SK-N-SH (cell line): ENCODE data around the gene CENPV. TPM values are rescaled to one million over a fixed set of nuclear protein-coding genes. Genes with fewer than 3 reads are reported as not detected.

Experiments used
- CTCF ChIA-PET: fragments of 300-600, 350-600 bp; formaldehyde crosslinking; extraction: SDS; loops from one replicate; lab custom pipeline; 2021; lab: Yijun Ruan, JAX
- POLR2A ChIA-PET: fragments of 350-600 bp; sonication (Branson Sonifier 250); formaldehyde crosslinking; extraction: SDS; loops from one replicate; lab custom pipeline; 2020; ENCODE audit warnings: antibody characterized with exemption, inconsistent platforms; lab: Yijun Ruan, JAX
- DNase-seq: peaks from one replicate; pipeline ENCODE4 v3.0.0; 2012
- H2AFZ ChIP-seq: fragments of 200-600 bp; sonication (generic); 2 replicates; pipeline ENCODE4 v1.8.1; 2016; ENCODE audit warnings: antibody characterized with exemption, mild to moderate bottlenecking, low read depth
- H3F3A ChIP-seq: fragments of 200-600 bp; sonication (generic); replicated peaks from 2 replicates; pipeline ENCODE3; 2016; ENCODE audit warnings: antibody characterized with exemption, mild to moderate bottlenecking; ENCODE audit not compliant: insufficient read depth
- H3K27ac ChIP-seq, 2 experiments: fragments of 200-500 bp in 1 of 2; fragments of 200-600 bp in 1 of 2; sonication (Bioruptor generic) in 1 of 2; sonication (generic), shearing (Covaris generic) in 1 of 2; 2 replicates each; pipeline versions ENCODE4 v1.5.1 to v1.6.1; 2014 to 2016; ENCODE audit warnings: low read depth in 2 of 2, inconsistent platforms in 1 of 2, low read length in 1 of 2, mild to moderate bottlenecking in 1 of 2, mixed read lengths in 1 of 2
- H3K27me3 ChIP-seq: fragments of 200-600 bp; sonication (generic), shearing (Covaris generic); 2 replicates; pipeline ENCODE4 v1.6.1; 2016; ENCODE audit warnings: mixed run types; ENCODE audit not compliant: insufficient read depth
- H3K36me3 ChIP-seq, 2 experiments: fragments of 200-500 bp in 1 of 2; fragments of 200-600 bp in 1 of 2; sonication (Bioruptor generic) in 1 of 2; sonication (generic) in 1 of 2; replicated peaks in 1 of 2; 2 replicates each; pipeline versions ENCODE3 to v1.5.1; 2014 to 2016; ENCODE audit warnings: low read length in 1 of 2, mild to moderate bottlenecking in 1 of 2; ENCODE audit not compliant: insufficient read depth in 2 of 2, control insufficient read depth in 1 of 2
- H3K4me1 ChIP-seq, 2 experiments: fragments of 200-500 bp in 1 of 2; fragments of 200-600 bp in 1 of 2; sonication (Bioruptor generic) in 1 of 2; sonication (generic), shearing (Covaris generic) in 1 of 2; 2 replicates each; pipeline versions ENCODE4 v1.5.1 to v1.6.1; 2014 to 2016; ENCODE audit warnings: low read depth in 1 of 2, low read length in 1 of 2, mixed run types in 1 of 2; ENCODE audit not compliant: insufficient read depth in 2 of 2, control insufficient read depth in 1 of 2
- H3K4me2 ChIP-seq: fragments of 200-600 bp; sonication (generic), shearing (Covaris generic); 2 replicates; pipeline ENCODE4 v1.6.1; 2017; ENCODE audit warnings: mixed run types
- H3K4me3 ChIP-seq, 2 experiments: fragments of 200-500 bp in 1 of 2; fragments of 200-600 bp in 1 of 2; sonication (Bioruptor generic) in 1 of 2; sonication (generic), shearing (Covaris generic) in 1 of 2; 2 replicates each; pipeline versions ENCODE4 v1.5.1 to v1.8.1; 2014 to 2016; ENCODE audit warnings: low read depth in 2 of 2, inconsistent platforms in 1 of 2, low read length in 1 of 2, mild to moderate bottlenecking in 1 of 2, mixed read lengths in 1 of 2, moderate library complexity in 1 of 2
- H3K79me2 ChIP-seq: fragments of 200-600 bp; sonication (generic); 2 replicates; pipeline ENCODE4 v1.8.1; 2017; ENCODE audit warnings: mild to moderate bottlenecking; ENCODE audit not compliant: insufficient read depth
- H3K9ac ChIP-seq: fragments of 200-600 bp; sonication (generic); 2 replicates; pipeline ENCODE4 v1.6.1; 2017; ENCODE audit warnings: mixed run types
- H3K9me2 ChIP-seq: fragments of 200-600 bp; sonication (generic); 2 replicates; pipeline ENCODE4 v1.6.1; 2017; ENCODE audit warnings: mixed run types
- H3K9me3 ChIP-seq: fragments of 200-600 bp; sonication (generic); 2 replicates; pipeline ENCODE4 v1.6.1; 2017; ENCODE audit warnings: mixed run types, mild to moderate bottlenecking, moderate library complexity
- H4K20me1 ChIP-seq: fragments of 200-600 bp; sonication (generic); 2 replicates; pipeline ENCODE4 v1.6.1; 2017; ENCODE audit warnings: mild to moderate bottlenecking, mixed run types; ENCODE audit not compliant: insufficient read depth
- ELF1 ChIP-seq: IDR thresholded peaks from 2 replicates; pipeline ENCODE4 v1.4.0; 2012
- FOSL2 ChIP-seq: IDR thresholded peaks from 2 replicates; pipeline ENCODE4 v1.4.0; 2012; ENCODE audit warnings: low read depth, mild to moderate bottlenecking, moderate library complexity, borderline replicate concordance
- FOXM1 ChIP-seq: IDR thresholded peaks from 2 replicates; pipeline ENCODE4 v1.4.0; 2012; ENCODE audit warnings: low read depth, mild to moderate bottlenecking
- GABPA ChIP-seq: IDR thresholded peaks from 2 replicates; pipeline ENCODE4 v1.4.0; 2012; ENCODE audit warnings: low read depth, mild to moderate bottlenecking
- IRF3 ChIP-seq: fragments of 150-350 bp; IDR thresholded peaks from 2 replicates; pipeline ENCODE4 v1.6.1; 2016; ENCODE audit warnings: mild to moderate bottlenecking, low read depth, low read length
- MEF2A ChIP-seq: IDR thresholded peaks from 2 replicates; pipeline ENCODE4 v1.4.0; 2012; ENCODE audit warnings: low read depth, borderline replicate concordance
- MXI1 ChIP-seq: IDR thresholded peaks from 2 replicates; pipeline ENCODE4 v1.6.1; 2012; ENCODE audit warnings: mild to moderate bottlenecking, low read depth, low read length, improper control_type of control experiment
- NRF1 ChIP-seq: IDR thresholded peaks from 2 replicates; pipeline ENCODE4 v1.6.1; 2012; ENCODE audit warnings: low read depth, mild to moderate bottlenecking, low read length
- RAD21 ChIP-seq: IDR thresholded peaks from 2 replicates; pipeline ENCODE4 v1.6.1; 2012; ENCODE audit warnings: mild to moderate bottlenecking, low read length
- RFX5 ChIP-seq: IDR thresholded peaks from 2 replicates; pipeline ENCODE4 v1.6.1; 2012; ENCODE audit warnings: mild to moderate bottlenecking, improper control_type of control experiment, low read length
- RXRA ChIP-seq: IDR thresholded peaks from 2 replicates; pipeline ENCODE4 v1.4.0; 2012; ENCODE audit warnings: low read depth, mild to moderate bottlenecking, borderline replicate concordance
- TCF12 ChIP-seq: IDR thresholded peaks from 2 replicates; pipeline ENCODE4 v1.4.0; 2012
- USF1 ChIP-seq: IDR thresholded peaks from 2 replicates; pipeline ENCODE4 v1.4.0; 2012; ENCODE audit warnings: low read depth, borderline replicate concordance
- YY1 ChIP-seq: IDR thresholded peaks from 2 replicates; pipeline ENCODE4 v1.4.0; 2012; ENCODE audit warnings: low read depth, mild to moderate bottlenecking
- WGBS: methylation state at CpG from one replicate; pipeline ENCODE4 v1.1.6; 2017; ENCODE audit warnings: low lambda C conversion rate; 5-methylcytosine and 5-hydroxymethylcytosine counted together
- polyA plus RNA-seq, 3 experiments: library from polyadenylated mRNA; depleted of rRNA; stranded (reverse); fragments of >200 nt; gene quantifications; 2 replicates each; pipeline ENCODE4 v1.2.3, GENCODE V29; 2012
- TF ChIP-seq, protein P1 (sequence below): IDR thresholded peaks from 2 replicates; pipeline ENCODE4 v1.4.0; 2012; ENCODE audit warnings: low read depth
- TF ChIP-seq, protein P2 (sequence below): IDR thresholded peaks from 2 replicates; pipeline ENCODE4 v1.4.0; 2012; ENCODE audit warnings: low read depth, borderline replicate concordance
- TF ChIP-seq, protein P3 (sequence below): IDR thresholded peaks from 2 replicates; pipeline ENCODE4 v1.6.1; 2012; ENCODE audit warnings: mild to moderate bottlenecking, low read depth, low read length, moderate library complexity

The CENPV gene
- polyA plus RNA-seq, 1 of the 3 experiments (the other 2 are of a cell fraction), result 92.3 TPM

GRCh38 chr17:16304830-16305229 is 48.4 kb downstream of the CENPV start (continued):
- no peak for TF ChIP-seq GABPA

GRCh38 chr17:16302856-16303255 is 50.4 kb downstream of the CENPV start:
- Histone ChIP-seq H4K20me1 (no peaks in the 10 kb centered on the region), H3K27me3 (no peaks in the 10 kb centered on the region), H3K36me3 (no peaks in the 10 kb centered on the region), H3K9ac (no peak overlapping the region), H3K4me2 (no peak overlapping the region), H3F3A (no peaks in the 10 kb centered on the region), H2AFZ (no peak overlapping the region), H3K79me2 (no peaks in the 10 kb centered on the region), H3K9me3 (no peaks in the 10 kb centered on the region), H3K27ac (no peak overlapping the region), H3K9me2 (no peaks in the 10 kb centered on the region), H3K4me3 (no peak overlapping the region), H3K4me1 (no peaks in the 10 kb centered on the region; a peak in 1 of 4 replicates)
- DNase-seq, result no peak
- no peak for TF ChIP-seq FOSL2
- no peak for TF ChIP-seq MEF2A
- no peak for TF ChIP-seq NRF1
- TF ChIP-seq, protein P1, sequence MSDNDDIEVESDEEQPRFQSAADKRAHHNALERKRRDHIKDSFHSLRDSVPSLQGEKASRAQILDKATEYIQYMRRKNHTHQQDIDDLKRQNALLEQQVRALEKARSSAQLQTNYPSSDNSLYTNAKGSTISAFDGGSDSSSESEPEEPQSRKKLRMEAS, result no peak
- no peak for TF ChIP-seq GABPA
- TF ChIP-seq, protein P2, sequence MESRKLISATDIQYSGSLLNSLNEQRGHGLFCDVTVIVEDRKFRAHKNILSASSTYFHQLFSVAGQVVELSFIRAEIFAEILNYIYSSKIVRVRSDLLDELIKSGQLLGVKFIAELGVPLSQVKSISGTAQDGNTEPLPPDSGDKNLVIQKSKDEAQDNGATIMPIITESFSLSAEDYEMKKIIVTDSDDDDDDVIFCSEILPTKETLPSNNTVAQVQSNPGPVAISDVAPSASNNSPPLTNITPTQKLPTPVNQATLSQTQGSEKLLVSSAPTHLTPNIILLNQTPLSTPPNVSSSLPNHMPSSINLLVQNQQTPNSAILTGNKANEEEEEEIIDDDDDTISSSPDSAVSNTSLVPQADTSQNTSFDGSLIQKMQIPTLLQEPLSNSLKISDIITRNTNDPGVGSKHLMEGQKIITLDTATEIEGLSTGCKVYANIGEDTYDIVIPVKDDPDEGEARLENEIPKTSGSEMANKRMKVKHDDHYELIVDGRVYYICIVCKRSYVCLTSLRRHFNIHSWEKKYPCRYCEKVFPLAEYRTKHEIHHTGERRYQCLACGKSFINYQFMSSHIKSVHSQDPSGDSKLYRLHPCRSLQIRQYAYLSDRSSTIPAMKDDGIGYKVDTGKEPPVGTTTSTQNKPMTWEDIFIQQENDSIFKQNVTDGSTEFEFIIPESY, result no peak
- no peak for TF ChIP-seq FOXM1
- no peak for TF ChIP-seq RXRA
- no peak for TF ChIP-seq MXI1
- TF ChIP-seq RFX5, result no peak
- no peak for TF ChIP-seq IRF3
- TF ChIP-seq YY1, result no peak
- TF ChIP-seq RAD21, result no peak
- TF ChIP-seq ELF1, result no peak
- TF ChIP-seq USF1, result no peak
- TF ChIP-seq TCF12, result no peak
- TF ChIP-seq, protein P3, sequence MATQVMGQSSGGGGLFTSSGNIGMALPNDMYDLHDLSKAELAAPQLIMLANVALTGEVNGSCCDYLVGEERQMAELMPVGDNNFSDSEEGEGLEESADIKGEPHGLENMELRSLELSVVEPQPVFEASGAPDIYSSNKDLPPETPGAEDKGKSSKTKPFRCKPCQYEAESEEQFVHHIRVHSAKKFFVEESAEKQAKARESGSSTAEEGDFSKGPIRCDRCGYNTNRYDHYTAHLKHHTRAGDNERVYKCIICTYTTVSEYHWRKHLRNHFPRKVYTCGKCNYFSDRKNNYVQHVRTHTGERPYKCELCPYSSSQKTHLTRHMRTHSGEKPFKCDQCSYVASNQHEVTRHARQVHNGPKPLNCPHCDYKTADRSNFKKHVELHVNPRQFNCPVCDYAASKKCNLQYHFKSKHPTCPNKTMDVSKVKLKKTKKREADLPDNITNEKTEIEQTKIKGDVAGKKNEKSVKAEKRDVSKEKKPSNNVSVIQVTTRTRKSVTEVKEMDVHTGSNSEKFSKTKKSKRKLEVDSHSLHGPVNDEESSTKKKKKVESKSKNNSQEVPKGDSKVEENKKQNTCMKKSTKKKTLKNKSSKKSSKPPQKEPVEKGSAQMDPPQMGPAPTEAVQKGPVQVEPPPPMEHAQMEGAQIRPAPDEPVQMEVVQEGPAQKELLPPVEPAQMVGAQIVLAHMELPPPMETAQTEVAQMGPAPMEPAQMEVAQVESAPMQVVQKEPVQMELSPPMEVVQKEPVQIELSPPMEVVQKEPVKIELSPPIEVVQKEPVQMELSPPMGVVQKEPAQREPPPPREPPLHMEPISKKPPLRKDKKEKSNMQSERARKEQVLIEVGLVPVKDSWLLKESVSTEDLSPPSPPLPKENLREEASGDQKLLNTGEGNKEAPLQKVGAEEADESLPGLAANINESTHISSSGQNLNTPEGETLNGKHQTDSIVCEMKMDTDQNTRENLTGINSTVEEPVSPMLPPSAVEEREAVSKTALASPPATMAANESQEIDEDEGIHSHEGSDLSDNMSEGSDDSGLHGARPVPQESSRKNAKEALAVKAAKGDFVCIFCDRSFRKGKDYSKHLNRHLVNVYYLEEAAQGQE, result no peak
- 97% methylated on average over 4 of the region's 4 CpGs for WGBS
- POLR2A ChIA-PET, result no interaction called here
- CTCF ChIA-PET, result no interaction called here
